ENCODE results near the gene RAB3IL1. TPM values are rescaled to one million over a fixed set of nuclear protein-coding genes. Genes with fewer than 3 reads are reported as not detected.
A peak's percentile ranks its signal among the peaks of the same experiment; 100 is the strongest.

The RAB3IL1 gene
- total RNA-seq, 4 donors from 2014 or later = 14.0 to 31.5 (median 14.2) TPM

- Histone ChIP-seq H3K27me3 (no peaks in the 10 kb centered on the region), H3K4me1 (peaks cover 10 to 29% (median 17%) of the 10 kb centered on the region in 4 donors), H3K9me3 (no peaks in the 10 kb centered on the region), H3K4me3 (peak overlapping the region in 2 of 4 donors; percentile 25 to 27), H3K27ac (replicated peaks in 1 of 4) (peak overlapping the region in 3 of 4 donors; percentile 2 to 52 (median 35)), H3K36me3 (peaks cover 2 to 46% (median 16%) of the 10 kb centered on the region in 4 donors)
- intact Hi-C loops (cut with DNase I) = loop anchor here (5.0 kb wide), 1 partner anchor 74 kb away; no protein-coding TSS in a partner anchor
- peak; percentile 95 for DNase-seq (ENCODE audit: extremely low spot score)
- TF ChIP-seq POLR2AphosphoS5 (IDR thresholded peaks at IDR 0.05) (peak; percentile 40 to 46), EP300 (IDR thresholded peaks at IDR 0.05) (no peak), POLR2A (IDR thresholded peaks at IDR 0.05; ENCODE audit: low read depth) (no peak)
- TF ChIP-seq, protein P1, sequence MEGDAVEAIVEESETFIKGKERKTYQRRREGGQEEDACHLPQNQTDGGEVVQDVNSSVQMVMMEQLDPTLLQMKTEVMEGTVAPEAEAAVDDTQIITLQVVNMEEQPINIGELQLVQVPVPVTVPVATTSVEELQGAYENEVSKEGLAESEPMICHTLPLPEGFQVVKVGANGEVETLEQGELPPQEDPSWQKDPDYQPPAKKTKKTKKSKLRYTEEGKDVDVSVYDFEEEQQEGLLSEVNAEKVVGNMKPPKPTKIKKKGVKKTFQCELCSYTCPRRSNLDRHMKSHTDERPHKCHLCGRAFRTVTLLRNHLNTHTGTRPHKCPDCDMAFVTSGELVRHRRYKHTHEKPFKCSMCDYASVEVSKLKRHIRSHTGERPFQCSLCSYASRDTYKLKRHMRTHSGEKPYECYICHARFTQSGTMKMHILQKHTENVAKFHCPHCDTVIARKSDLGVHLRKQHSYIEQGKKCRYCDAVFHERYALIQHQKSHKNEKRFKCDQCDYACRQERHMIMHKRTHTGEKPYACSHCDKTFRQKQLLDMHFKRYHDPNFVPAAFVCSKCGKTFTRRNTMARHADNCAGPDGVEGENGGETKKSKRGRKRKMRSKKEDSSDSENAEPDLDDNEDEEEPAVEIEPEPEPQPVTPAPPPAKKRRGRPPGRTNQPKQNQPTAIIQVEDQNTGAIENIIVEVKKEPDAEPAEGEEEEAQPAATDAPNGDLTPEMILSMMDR (IDR thresholded peaks at IDR 0.05) = peak; percentile 87 to 96 (median 93)
- WGBS = 11% methylated on average over 10 of the region's 24 CpGs
These were observed 46.2 kb downstream of the RAB3IL1 start for GRCh38 chr11:61871158-61871597.

- peak overlapping the region in 3 of 4 donors; percentile 2 to 52 (median 35) for H3K27ac ChIP-seq (replicated peaks in 1 of 4)
- peaks cover 10 to 29% (median 17%) of the 10 kb centered on the region in 4 donors for H3K4me1 ChIP-seq
- no peaks in the 10 kb centered on the region for H3K9me3 ChIP-seq
- no peaks in the 10 kb centered on the region for H3K27me3 ChIP-seq
- no peak for DNase-seq (ENCODE audit: extremely low spot score)
- no peak overlapping the region for H3K4me3 ChIP-seq
- intact Hi-C loops (cut with DNase I) = loop anchor here (5.0 kb wide), 1 partner anchor 73 kb away; no protein-coding TSS in a partner anchor
- 47% methylated on average over 8 of the region's 10 CpGs for WGBS
- TF ChIP-seq POLR2AphosphoS5 (IDR thresholded peaks at IDR 0.05) = no peak
- TF ChIP-seq EP300 (IDR thresholded peaks at IDR 0.05) = no peak
- TF ChIP-seq POLR2A (IDR thresholded peaks at IDR 0.05; ENCODE audit: low read depth) = no peak
- TF ChIP-seq, protein P1 (IDR thresholded peaks at IDR 0.05) = no peak
- H3K36me3 ChIP-seq = peaks cover 0 to 46% (median 13%) of the 10 kb centered on the region in 4 donors
These were observed 46.8 kb downstream of the RAB3IL1 start for GRCh38 chr11:61870541-61871031.

GRCh38 chr11:61869708-61870451, 47.5 kb downstream of the RAB3IL1 start:
- H3K4me1 ChIP-seq = peaks cover 10 to 27% (median 17%) of the 10 kb centered on the region in 4 donors
- peak overlapping the region in 2 of 4 donors; percentile 2 to 35 for H3K27ac ChIP-seq (replicated peaks in 1 of 4)
- H3K27me3 ChIP-seq = no peaks in the 10 kb centered on the region
- no peak overlapping the region for H3K4me3 ChIP-seq
- intact Hi-C loops (cut with DNase I) = loop anchor here (5.0 kb wide), 1 partner anchor 73 kb away; no protein-coding TSS in a partner anchor
- no peaks in the 10 kb centered on the region for H3K9me3 ChIP-seq
- peaks cover 0 to 49% (median 14%) of the 10 kb centered on the region in 4 donors for H3K36me3 ChIP-seq
- no peak for TF ChIP-seq POLR2AphosphoS5 (IDR thresholded peaks at IDR 0.05)
- TF ChIP-seq POLR2A (IDR thresholded peaks at IDR 0.05; ENCODE audit: low read depth) = no peak
- TF ChIP-seq EP300 (IDR thresholded peaks at IDR 0.05) = no peak
- TF ChIP-seq, protein P1 (IDR thresholded peaks at IDR 0.05) = no peak
- no peak for DNase-seq (ENCODE audit: extremely low spot score)
- 65% methylated on average over 12 of the region's 21 CpGs for WGBS

GRCh38 chr11:61869429-61869707, 48.0 kb downstream of the RAB3IL1 start:
- TF ChIP-seq POLR2AphosphoS5 (IDR thresholded peaks at IDR 0.05) = no peak
- no peak for TF ChIP-seq POLR2A (IDR thresholded peaks at IDR 0.05; ENCODE audit: low read depth)
- no peak for TF ChIP-seq EP300 (IDR thresholded peaks at IDR 0.05)
- TF ChIP-seq, protein P1 (IDR thresholded peaks at IDR 0.05) = no peak
- intact Hi-C loops (cut with DNase I) = no loop called here
- Histone ChIP-seq H3K9me3 (no peaks in the 10 kb centered on the region), H3K4me1 (peaks cover 10 to 23% (median 17%) of the 10 kb centered on the region in 4 donors), H3K27me3 (no peaks in the 10 kb centered on the region), H3K4me3 (no peak overlapping the region), H3K36me3 (peaks cover 0 to 51% (median 14%) of the 10 kb centered on the region in 4 donors), H3K27ac (replicated peaks in 1 of 4) (peak overlapping the region in 1 of 4 donors; percentile 2)
- no peak for DNase-seq (ENCODE audit: extremely low spot score)
- 74% methylated on average over 3 of the region's 4 CpGs for WGBS
